Colonic mucosa (tissue), 4 donors: ENCODE measurements around the gene MDM4. TPM values are rescaled to one million over a fixed set of nuclear protein-coding genes. Genes with fewer than 3 reads are reported as not detected.
"Not testable (repeated sequence)": the region's sequence is repeated elsewhere in the genome, so short reads cannot be mapped to it uniquely, and the experiment has no call there.

ENCODE experiments used
- DNase-seq: peaks from one replicate; pipeline ENCODE4 v3.0.0-alpha.2; 2020
- H3K27ac ChIP-seq: fragments of 200-600 bp; one replicate; pipeline ENCODE4 v1.8.0; 2021
- H3K27me3 ChIP-seq: fragments of 200-600 bp; one replicate; pipeline ENCODE4 v1.8.0; 2021
- H3K36me3 ChIP-seq: fragments of 200-600 bp; one replicate; pipeline ENCODE4 v1.8.0; 2021
- H3K4me1 ChIP-seq: fragments of 200-600 bp; one replicate; pipeline ENCODE4 v1.8.0; 2021; ENCODE audit warnings: mild to moderate bottlenecking
- H3K4me3 ChIP-seq: fragments of 200-600 bp; one replicate; pipeline ENCODE4 v1.8.0; 2021
- H3K9ac ChIP-seq, 2 donors: one replicate each; pipeline ENCODE4 v1.7.0; 2013; ENCODE audit warnings: control low read depth in 2 of 2, low read depth in 2 of 2, low read length in 2 of 2
- H3K9me3 ChIP-seq: fragments of 200-600 bp; one replicate; pipeline ENCODE4 v1.8.0; 2021
- CTCF ChIP-seq: fragments of 200-600 bp; IDR thresholded peaks from one replicate; pipeline ENCODE4 v1.8.0; 2022; ENCODE audit warnings: antibody characterized with exemption, mild to moderate bottlenecking
- intact Hi-C: fragments of 100-400 bp; cut with DNase I; formaldehyde crosslinking; loops from one replicate; pipeline ENCODE4 v1.14.1; 2022
- total RNA-seq, 2 donors: library from RNA; stranded (reverse); fragmentation: NEBNext Ultra II Directional in 1 of 2; extraction: Animal tissue kit (Norgen Biotek cat#: 25700) in 1 of 2; gene quantifications; one replicate each; pipeline ENCODE4 v1.2.1, GENCODE V29; 2021
- donor health status: healthy.
- donor health status: DM: no; HTN: no; CAD: no.
- donor health status: DM: no; HTN: no; CAD: no.

The MDM4 gene
- total RNA-seq, 2 donors from 2014 or later: 43.7 to 49.8 TPM

- Histone ChIP-seq H3K27ac (no peak overlapping the region), H3K9ac (no peak overlapping the region)
Observed at GRCh38 chr1:204567071-204567470, 50.9 kb downstream of the MDM4 start.

GRCh38 chr1:204568576-204569315, 52.5 kb downstream of the MDM4 start:
- no peak for DNase-seq
- Histone ChIP-seq H3K4me1 (no peaks in the 10 kb centered on the region), H3K27ac (no peak overlapping the region), H3K9me3 (no peaks in the 10 kb centered on the region), H3K27me3 (no peaks in the 10 kb centered on the region), H3K36me3 (no peaks in the 10 kb centered on the region), H3K4me3 (no peak overlapping the region), H3K9ac (no peak overlapping the region)
- no peak for TF ChIP-seq CTCF
- intact Hi-C loops: loop anchor here (10.0 kb wide), 1 partner anchor 376 kb away; no protein-coding TSS in a partner anchor

More at GRCh38 chr1:204567071-204567470, 50.9 kb downstream of the MDM4 start:
- Histone ChIP-seq H3K4me3 (no peak overlapping the region), H3K36me3 (no peaks in the 10 kb centered on the region), H3K9me3 (no peaks in the 10 kb centered on the region), H3K27me3 (no peaks in the 10 kb centered on the region), H3K4me1 (no peaks in the 10 kb centered on the region)
- intact Hi-C loops: loop anchor here (2.0 to 10.0 kb wide), 2 partner anchors 240 to 378 kb away; no protein-coding TSS in a partner anchor
- DNase-seq: no peak
- no peak for TF ChIP-seq CTCF

- Histone ChIP-seq H3K27me3 (no peaks in the 10 kb centered on the region), H3K4me1 (no peaks in the 10 kb centered on the region), H3K36me3 (no peaks in the 10 kb centered on the region), H3K27ac (no peak overlapping the region), H3K9ac (no peak overlapping the region), H3K9me3 (no peaks in the 10 kb centered on the region), H3K4me3 (no peak overlapping the region)
- DNase-seq: no peak
- no peak for TF ChIP-seq CTCF
- intact Hi-C loops: loop anchor here (10.0 kb wide), 1 partner anchor 375 kb away; no protein-coding TSS in a partner anchor
Observed at GRCh38 chr1:204569478-204569877, 53.3 kb downstream of the MDM4 start.

DNA sequence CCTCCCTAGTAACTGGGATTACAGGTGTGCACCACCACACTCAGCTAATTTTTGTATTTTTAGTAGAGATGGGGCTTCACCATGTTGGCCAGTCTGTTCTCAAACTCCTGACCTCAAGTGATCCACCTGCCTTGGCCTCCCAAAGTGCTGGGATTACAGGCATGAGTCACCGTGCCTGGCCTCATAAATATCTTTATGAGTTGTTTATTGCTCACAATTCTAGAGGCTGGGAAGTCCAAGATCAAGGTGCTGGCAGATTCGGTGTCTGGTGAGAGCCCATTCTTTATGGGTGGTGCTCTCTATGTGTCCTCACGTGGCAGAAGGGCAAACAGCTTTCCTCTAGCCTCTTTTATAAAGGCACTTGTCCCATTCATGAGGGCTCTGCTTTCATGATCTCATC, 53.8 kb downstream of the MDM4 start:
- intact Hi-C loops, H3K36me3 ChIP-seq, H3K27ac ChIP-seq, H3K4me3 ChIP-seq, H3K27me3 ChIP-seq, H3K9me3 ChIP-seq, H3K4me1 ChIP-seq, H3K9ac ChIP-seq: not testable (repeated sequence)
- DNase-seq: peak; percentile 41

- no peak overlapping the region for H3K4me3 ChIP-seq
- no peak overlapping the region for H3K27ac ChIP-seq
- no peak overlapping the region for H3K9ac ChIP-seq
- no peaks in the 10 kb centered on the region for H3K4me1 ChIP-seq
- no peak for TF ChIP-seq CTCF
- DNase-seq: no peak
- H3K36me3 ChIP-seq: no peaks in the 10 kb centered on the region
- intact Hi-C loops: no loop called here
- no peaks in the 10 kb centered on the region for H3K27me3 ChIP-seq
- no peaks in the 10 kb centered on the region for H3K9me3 ChIP-seq
Observed at GRCh38 chr1:204571128-204571527, 54.9 kb downstream of the MDM4 start.

DNA sequence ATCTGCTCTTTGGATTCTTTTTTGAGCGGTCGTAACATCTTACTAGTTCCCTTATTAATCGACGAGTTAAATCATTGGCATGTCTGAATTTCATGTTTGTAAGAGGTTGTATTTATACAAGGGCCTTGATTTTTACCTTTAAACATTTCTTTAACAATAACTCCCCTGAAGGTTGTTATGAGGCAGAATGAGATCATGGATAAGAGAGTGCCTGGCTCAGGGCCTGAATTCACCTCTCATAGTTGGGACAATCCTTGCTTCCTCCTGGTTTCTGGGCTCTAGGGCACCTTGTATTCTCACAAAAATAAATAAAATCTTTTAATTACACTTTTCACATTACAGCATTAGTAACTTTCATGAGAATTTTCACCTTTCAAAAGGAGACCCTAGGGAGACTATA, 55.4 kb downstream of the MDM4 start:
- Histone ChIP-seq H3K27ac (no peak overlapping the region), H3K36me3 (no peaks in the 10 kb centered on the region), H3K4me3 (no peak overlapping the region), H3K27me3 (no peaks in the 10 kb centered on the region), H3K9ac (no peak overlapping the region), H3K9me3 (no peaks in the 10 kb centered on the region), H3K4me1 (no peaks in the 10 kb centered on the region)
- no peak for DNase-seq
- intact Hi-C loops: no loop called here
- no peak for TF ChIP-seq CTCF
